Measurements from ENCODE around the gene BAZ2B. TPM values are rescaled to one million over a fixed set of nuclear protein-coding genes. Genes with fewer than 3 reads are reported as not detected.

BAZ2B gene
- total RNA-seq, 1 experiment from 2014 or later: 43.3 TPM

GRCh38 chr2:159270744-159271379, 345.5 kb downstream of the BAZ2B start:
- CTCF ChIA-PET: interaction anchor here (0.6 kb wide), 1 partner anchor 10 kb away, joined by 4 read pairs; no protein-coding TSS in a partner anchor
- intact Hi-C loops (cut with micrococcal nuclease; ENCODE audit: unreplicated experiment): no loop called here
- no peaks in the 10 kb centered on the region for H3K36me3 Mint-ChIP-seq (ENCODE audit: insufficient read depth, unreplicated experiment)
- H3K4me1 Mint-ChIP-seq (ENCODE audit: low read depth, unreplicated experiment): no peaks in the 10 kb centered on the region
- H3K27me3 Mint-ChIP-seq (ENCODE audit: unreplicated experiment): no peaks in the 10 kb centered on the region
- H3K27ac Mint-ChIP-seq (ENCODE audit: unreplicated experiment): no peak overlapping the region
- DNase-seq: no peak
- BruUV-seq (replicated peaks): no TSS peak
- no peaks in the 10 kb centered on the region for H3K9me3 Mint-ChIP-seq (ENCODE audit: low read depth, unreplicated experiment)
- H3K4me3 Mint-ChIP-seq (ENCODE audit: low read depth, unreplicated experiment): no peak overlapping the region
- no peak for TF ChIP-seq CTCF (IDR thresholded peaks at IDR 0.05; ENCODE audit: unreplicated experiment)

Other genes starting within 250 kb of the BAZ2B start
- gene MARCHF7, start 96.0 kb upstream of the BAZ2B start, total RNA-seq (2022): 74.8 and 81.9 TPM in 2 replicates
- gene CD302, start 181.7 kb upstream of the BAZ2B start, total RNA-seq (2022): 3.4 and 5.4 TPM in 2 replicates

Measured in Calu3 (cell line).